PC-9 (cell line): Measurements from ENCODE around the gene ADORA2A. TPM values are rescaled to one million over a fixed set of nuclear protein-coding genes. Genes with fewer than 3 reads are reported as not detected.

ENCODE experiments used
- BruUV-seq: library from RNA; stranded (reverse); fragments of 400-500 nt; replicated peaks from 2 replicates; lab custom pipeline; 2021; lab: Mats Ljungman, UMichigan
- CTCF ChIA-PET: fragments of 300-600 bp; sonication (Branson Sonifier 250); formaldehyde crosslinking; loops from one replicate; lab custom pipeline; 2022; ENCODE audit warnings: antibody characterized with exemption; lab: Charles Lee
- POLR2A ChIA-PET: fragments of 300-600 bp; sonication (Branson Sonifier 250); formaldehyde crosslinking; loops from one replicate; lab custom pipeline; 2022; ENCODE audit warnings: antibody characterized with exemption; ENCODE audit not compliant: unreplicated experiment; lab: Charles Lee
- DNase-seq, 2 experiments: peaks; one replicate each; pipeline versions ENCODE4 v3.0.0 to v3.0.0-alpha.2; 2015 to 2022; ENCODE audit warnings: mixed read lengths in 1 of 2
- H2AFZ ChIP-seq: fragments of 200-600 bp; sonication (generic); 2 replicates; pipeline ENCODE4 v1.8.1; 2017; ENCODE audit warnings: antibody characterized with exemption
- H3F3A ChIP-seq: fragments of 200-600 bp; sonication (generic); 2 replicates; pipeline ENCODE4 v1.8.1; 2017; ENCODE audit warnings: antibody characterized with exemption, mild to moderate bottlenecking, low read depth; ENCODE audit not compliant: insufficient read depth
- H3K27ac ChIP-seq: fragments of 200-600 bp; sonication (generic); 2 replicates; pipeline ENCODE4 v1.6.1; 2016; ENCODE audit warnings: mixed run types
- H3K27me3 ChIP-seq: fragments of 200-600 bp; sonication (generic); 2 replicates; pipeline ENCODE4 v1.6.1; 2016; ENCODE audit warnings: low read depth, mixed run types; ENCODE audit not compliant: insufficient read depth
- H3K36me3 ChIP-seq: fragments of 200-600 bp; sonication (generic); 2 replicates; pipeline ENCODE4 v1.6.1; 2016; ENCODE audit warnings: low read depth, mixed run types
- H3K4me1 ChIP-seq: fragments of 200-600 bp; sonication (generic); replicated peaks from 2 replicates; pipeline ENCODE4 v1.6.1; 2016; ENCODE audit warnings: mixed run types; ENCODE audit not compliant: insufficient read depth
- H3K4me2 ChIP-seq: fragments of 200-600 bp; sonication (generic); 2 replicates; pipeline ENCODE4 v1.6.1; 2017; ENCODE audit warnings: mixed run types
- H3K4me3 ChIP-seq: fragments of 200-600 bp; sonication (generic); 2 replicates; pipeline ENCODE4 v1.6.1; 2016; ENCODE audit warnings: mixed run types
- H3K79me2 ChIP-seq: fragments of 200-600 bp; sonication (generic); 2 replicates; pipeline ENCODE4 v1.6.1; 2017; ENCODE audit warnings: low read depth, mixed run types
- H3K9me2 ChIP-seq: fragments of 200-600 bp; sonication (generic); 2 replicates; pipeline ENCODE4 v1.8.1; 2017; ENCODE audit warnings: mild to moderate bottlenecking; ENCODE audit not compliant: insufficient read depth
- H3K9me3 ChIP-seq: fragments of 200-600 bp; sonication (generic); 2 replicates; pipeline ENCODE4 v1.8.1; 2016; ENCODE audit warnings: low read depth; ENCODE audit not compliant: insufficient read depth
- H4K20me1 ChIP-seq: fragments of 200-600 bp; sonication (generic); 2 replicates; pipeline ENCODE4 v1.8.1; 2017; ENCODE audit not compliant: insufficient read depth
- CTCF ChIP-seq: fragments of 200-600 bp; sonication (generic); conservative IDR thresholded peaks from 2 replicates; pipeline ENCODE4 v1.6.1; 2017; ENCODE audit warnings: mixed run types, antibody characterized with exemption, mild to moderate bottlenecking, moderate library complexity
- EZH2 ChIP-seq: fragments of 200-600 bp; sonication (generic); IDR thresholded peaks from 2 replicates; pipeline ENCODE4 v1.8.0; 2017; ENCODE audit warnings: antibody characterized with exemption, low read depth
- intact Hi-C: fragments of 100-400 bp; cut with micrococcal nuclease; formaldehyde crosslinking; loops from one replicate; pipeline ENCODE4 v1.10.0; 2022; ENCODE audit not compliant: unreplicated experiment
- total RNA-seq: library from RNA; stranded (reverse); gene quantifications from 2 replicates; pipeline ENCODE4 v1.2.3, GENCODE V29; 2021

Gene ADORA2A
- total RNA-seq, 1 experiment from 2014 or later: 1.8 TPM

- no TSS peak for BruUV-seq
Observed at GRCh38 chr22:24386937-24387471, 40.4 kb upstream of the ADORA2A start.

GRCh38 chr22:24389680-24390079 is 37.7 kb upstream of the ADORA2A start:
- Histone ChIP-seq H3K9me2 (no peaks in the 10 kb centered on the region), H2AFZ (no peak overlapping the region), H3K4me3 (no peak overlapping the region), H3K4me2 (no peak overlapping the region), H3K27me3 (no peaks in the 10 kb centered on the region), H3K27ac (no peak overlapping the region), H3K4me1 (no peaks in the 10 kb centered on the region), H3K9me3 (no peaks in the 10 kb centered on the region), H3K36me3 (peaks cover 8% of the 10 kb centered on the region; the same call in 1 of the 2 replicates), H4K20me1 (no peaks in the 10 kb centered on the region), H3F3A (peaks cover 7% of the 10 kb centered on the region; the same call in 1 of the 2 replicates), H3K79me2 (no peaks in the 10 kb centered on the region)
- intact Hi-C loops: no loop called here
- TF ChIP-seq CTCF (no peak), EZH2 (no peak)
- POLR2A ChIA-PET: no interaction called here
- CTCF ChIA-PET: no interaction called here
- no peak for DNase-seq
- BruUV-seq: no TSS peak

More at GRCh38 chr22:24386937-24387471, 40.4 kb upstream of the ADORA2A start:
- TF ChIP-seq CTCF: no peak
- no peak for TF ChIP-seq EZH2
- H3K9me2 ChIP-seq: no peaks in the 10 kb centered on the region
- no peaks in the 10 kb centered on the region for H3K27me3 ChIP-seq
- no peaks in the 10 kb centered on the region for H4K20me1 ChIP-seq
- DNase-seq: no peak
- peaks cover 2% of the 10 kb centered on the region; the same call in 1 of the 2 replicates for H3K36me3 ChIP-seq
- ChIA-PET POLR2A (no interaction called here), CTCF (interaction anchor here (0.6 kb wide), 1 partner anchor 295 kb away, joined by 3 read pairs; no protein-coding TSS in a partner anchor)
- H3K4me1 ChIP-seq: no peaks in the 10 kb centered on the region
- H2AFZ ChIP-seq: no peak overlapping the region
- H3K4me2 ChIP-seq: no peak overlapping the region
- H3K79me2 ChIP-seq: no peaks in the 10 kb centered on the region
- H3K27ac ChIP-seq: no peak overlapping the region
- peaks cover 7% of the 10 kb centered on the region; the same call in 1 of the 2 replicates for H3F3A ChIP-seq
- no peaks in the 10 kb centered on the region for H3K9me3 ChIP-seq
- H3K4me3 ChIP-seq: no peak overlapping the region
- intact Hi-C loops: no loop called here

- Histone ChIP-seq H3K27ac (no peak overlapping the region), H3K9me2 (no peaks in the 10 kb centered on the region), H3K4me2 (no peak overlapping the region), H3K4me1 (no peaks in the 10 kb centered on the region), H3K27me3 (no peaks in the 10 kb centered on the region), H2AFZ (no peak overlapping the region), H3K36me3 (peaks cover 8% of the 10 kb centered on the region; the same call in 1 of the 2 replicates), H3K4me3 (no peak overlapping the region), H4K20me1 (no peaks in the 10 kb centered on the region), H3K9me3 (no peaks in the 10 kb centered on the region), H3F3A (peaks cover 7% of the 10 kb centered on the region; the same call in 1 of the 2 replicates), H3K79me2 (no peaks in the 10 kb centered on the region)
- ChIA-PET CTCF (no interaction called here), POLR2A (no interaction called here)
- TF ChIP-seq CTCF (no peak), EZH2 (no peak)
- no TSS peak for BruUV-seq
- intact Hi-C loops: no loop called here
- no peak for DNase-seq
Observed at GRCh38 chr22:24390156-24390555, 37.2 kb upstream of the ADORA2A start.
